NOMO-1 (cell line): ENCODE measurements around the gene ETHE1.
"Not testable (repeated sequence)": the region's sequence is repeated elsewhere in the genome, so short reads cannot be mapped to it uniquely, and the experiment has no call there.

Experiments
- DNase-seq, 2 experiments: peaks; one replicate each; lab custom pipeline; 2025; ENCODE audit not compliant: unreplicated experiment in 2 of 2; lab: John Stamatoyannopoulos, UW

Gene ETHE1

GRCh38 chr19:43552198-43552450 is 25.1 kb upstream of the ETHE1 start:
- DNase-seq: no peak

- no peak for DNase-seq
These were observed 24.6 kb upstream of the ETHE1 start for GRCh38 chr19:43551399-43552197.

- no peak for DNase-seq
These were observed 21.7 kb upstream of the ETHE1 start for GRCh38 chr19:43548706-43549105.

GRCh38 chr19:43547926-43548325 is 20.9 kb upstream of the ETHE1 start:
- not testable (repeated sequence) for DNase-seq

- no peak for DNase-seq
These were observed 19.6 kb upstream of the ETHE1 start for GRCh38 chr19:43546581-43546980.

GRCh38 chr19:43545981-43546380 is 19.0 kb upstream of the ETHE1 start:
- DNase-seq: no peak

- no peak for DNase-seq
These were observed 18.3 kb upstream of the ETHE1 start for GRCh38 chr19:43545276-43545675.

- DNase-seq: no peak
These were observed 17.1 kb upstream of the ETHE1 start for GRCh38 chr19:43544077-43544476.

GRCh38 chr19:43541920-43542650 is 15.1 kb upstream of the ETHE1 start:
- no peak for DNase-seq

- DNase-seq: no peak
These were observed 13.4 kb upstream of the ETHE1 start for GRCh38 chr19:43540381-43540780.

GRCh38 chr19:43538922-43539321 is 11.9 kb upstream of the ETHE1 start:
- DNase-seq: no peak

GRCh38 chr19:43534816-43535761 is 8.1 kb upstream of the ETHE1 start:
- DNase-seq: no peak

GRCh38 chr19:43534305-43534815 is 7.4 kb upstream of the ETHE1 start:
- DNase-seq: no peak

GRCh38 chr19:43533546-43534304 is 6.7 kb upstream of the ETHE1 start:
- DNase-seq: peak; percentile 94 to 97

GRCh38 chr19:43532962-43533545 is 6.1 kb upstream of the ETHE1 start, which contains the start of gene ZNF575:
ZNF575 (plus strand) TSS chr19:43533188; CDS start chr19:43534423, 1,235 bp downstream.
- DNase-seq: peak; percentile 87 to 88

- no peak for DNase-seq
These were observed 5.6 kb upstream of the ETHE1 start for GRCh38 chr19:43532571-43532961.

GRCh38 chr19:43527860-43528622 is 1.0 kb upstream of the ETHE1 start:
- no peak for DNase-seq

GRCh38 chr19:43525836-43526771 is 897 bp downstream of the ETHE1 start:
- DNase-seq: peak in 1 of 2 experiments; percentile 52
